Sigmoid colon (tissue), 4 donors: ENCODE data around the gene ADAMTS17.

Experiments used
- CTCF ChIP-seq, 4 experiments: fragments of 450-650 bp in 3 of 4; fragments of 200-600 bp in 1 of 4; IDR thresholded peaks; one replicate each; pipeline ENCODE4 v1.5.1; 2016 to 2019; ENCODE audit warnings: antibody characterized with exemption in 4 of 4, mild to moderate bottlenecking in 3 of 4, moderate library complexity in 2 of 4
- POLR2A ChIP-seq, 2 donors: fragments of 450-650 bp; IDR thresholded peaks; one replicate each; pipeline ENCODE4 v1.6.1; 2016; ENCODE audit warnings: antibody characterized with exemption in 2 of 2, mild to moderate bottlenecking in 2 of 2, moderate library complexity in 2 of 2
- POLR2AphosphoS5 ChIP-seq, 4 donors: sonication (generic); formaldehyde crosslinking; IDR thresholded peaks; one replicate each; pipeline ENCODE4 v1.6.1; 2017; ENCODE audit warnings: antibody characterized with exemption in 4 of 4

GRCh38 chr15:100159436-100159835 lies 182.3 kb downstream of the ADAMTS17 start:
- TF ChIP-seq CTCF (IDR thresholded peaks at IDR 0.05), result no peak
- no peak for TF ChIP-seq POLR2A (IDR thresholded peaks at IDR 0.05)
- no peak for TF ChIP-seq POLR2AphosphoS5 (IDR thresholded peaks at IDR 0.05)
